Measurements from ENCODE around the gene KRT16.
"Not testable (repeated sequence)": the region's sequence is repeated elsewhere in the genome, so short reads cannot be mapped to it uniquely, and the experiment has no call there.

KRT16 gene

DNA sequence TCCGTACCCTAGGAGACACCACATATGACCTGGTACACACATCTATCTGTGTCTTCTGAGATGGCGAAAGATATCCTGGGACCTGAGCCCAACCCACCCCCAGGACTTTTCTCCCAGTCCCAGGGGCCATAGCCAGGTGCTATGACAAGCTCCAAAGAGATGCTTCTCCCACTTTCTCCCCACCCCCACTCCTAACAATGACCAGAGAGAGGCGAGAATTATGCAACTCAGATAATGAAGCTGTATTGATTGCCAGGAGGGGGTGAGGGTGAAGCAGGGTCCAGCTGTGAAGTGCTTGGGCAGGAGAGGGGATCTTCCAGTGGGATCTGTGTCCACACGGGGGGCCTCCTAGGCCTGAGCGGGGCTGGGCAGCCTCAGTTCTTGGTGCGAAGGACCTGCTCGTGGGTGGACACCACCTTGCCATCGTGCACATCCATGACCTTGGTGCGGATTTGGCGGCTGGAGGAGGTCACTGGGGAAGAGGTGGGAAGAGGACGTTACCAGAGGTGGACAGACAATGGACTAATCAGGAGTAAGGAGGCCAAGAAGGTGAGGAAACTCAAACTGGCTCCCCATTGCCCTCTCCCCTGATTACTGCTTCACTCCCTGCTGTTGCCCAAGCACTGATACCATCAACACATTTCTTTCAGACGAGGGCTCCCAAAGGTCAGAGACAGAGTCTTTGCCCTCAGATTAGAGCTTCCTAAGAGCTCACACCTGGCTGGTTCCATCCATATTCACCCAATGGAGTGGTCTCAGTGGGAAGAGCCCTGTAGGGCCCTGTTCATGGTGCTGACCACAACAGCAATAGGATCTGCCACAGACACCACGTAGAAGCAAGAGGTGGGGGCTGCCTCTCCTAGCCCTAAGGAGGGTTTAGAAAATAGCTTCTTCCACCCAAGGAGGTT lies 30.3 kb downstream of the KRT16 start:
- DNase-seq, result not testable (repeated sequence)

GRCh38 chr17:41581366-41582060 lies 31.1 kb downstream of the KRT16 start:
- DNase-seq, result no peak

DNA sequence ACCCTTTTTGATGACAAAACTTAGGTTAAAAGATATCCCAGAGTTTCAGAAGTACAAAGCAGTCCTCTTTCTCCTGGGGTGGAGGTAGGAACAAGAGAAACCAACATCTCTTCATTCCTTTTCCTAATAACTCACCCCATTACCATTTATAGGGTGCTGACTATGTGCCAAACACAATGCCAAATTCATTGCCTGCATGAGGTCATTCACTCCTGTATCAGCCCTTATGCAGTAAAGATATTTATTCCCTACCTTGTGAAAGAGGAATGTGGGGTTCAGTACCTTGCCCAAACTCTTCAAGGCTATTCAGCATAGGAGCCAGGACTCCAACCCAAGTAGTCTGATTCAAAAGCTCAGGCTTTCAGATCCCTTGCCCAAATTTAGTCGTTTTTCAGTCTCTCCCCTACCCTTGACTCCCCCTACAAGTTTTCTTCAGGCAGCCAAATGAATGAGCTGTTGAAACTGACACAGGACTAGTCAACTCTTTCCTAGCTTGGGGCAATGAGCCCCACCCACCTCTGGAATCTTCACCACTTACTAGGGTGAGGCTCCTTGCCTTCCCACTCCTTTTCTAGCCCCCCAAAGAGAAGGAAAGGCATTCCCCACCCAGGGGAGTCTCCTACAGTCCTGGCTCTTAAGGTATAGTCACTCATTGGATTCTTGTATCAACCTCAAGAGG lies 31.7 kb downstream of the KRT16 start:
- DNase-seq, result no peak

GRCh38 chr17:41580244-41580575 lies 32.4 kb downstream of the KRT16 start:
- DNase-seq, result no peak

- DNase-seq, result peak; percentile 85
These were observed 32.9 kb downstream of the KRT16 start for GRCh38 chr17:41579484-41580243.

DNA sequence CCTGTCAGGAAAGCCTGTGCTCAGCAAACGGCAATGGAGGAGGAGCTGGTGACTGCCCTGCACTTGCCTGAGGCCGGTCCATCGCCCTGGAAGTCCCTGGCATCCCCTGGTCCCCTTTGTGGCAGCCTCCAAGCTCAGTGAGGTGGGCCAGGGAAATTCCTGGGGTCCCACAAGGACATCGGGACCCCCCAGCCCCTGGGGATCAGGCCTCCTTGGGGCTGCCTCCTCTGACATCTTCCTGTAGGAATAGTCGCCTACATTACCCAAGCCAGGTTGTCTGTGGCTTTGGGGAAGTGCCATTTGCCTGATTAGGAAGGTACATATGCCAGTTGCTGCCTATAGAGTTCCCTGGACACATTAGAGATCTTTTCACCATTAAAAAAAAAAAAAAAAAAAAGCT lies 33.6 kb downstream of the KRT16 start:
- no peak for DNase-seq

GRCh38 chr17:41578538-41578937 lies 34.0 kb downstream of the KRT16 start:
- DNase-seq, result no peak

DNA sequence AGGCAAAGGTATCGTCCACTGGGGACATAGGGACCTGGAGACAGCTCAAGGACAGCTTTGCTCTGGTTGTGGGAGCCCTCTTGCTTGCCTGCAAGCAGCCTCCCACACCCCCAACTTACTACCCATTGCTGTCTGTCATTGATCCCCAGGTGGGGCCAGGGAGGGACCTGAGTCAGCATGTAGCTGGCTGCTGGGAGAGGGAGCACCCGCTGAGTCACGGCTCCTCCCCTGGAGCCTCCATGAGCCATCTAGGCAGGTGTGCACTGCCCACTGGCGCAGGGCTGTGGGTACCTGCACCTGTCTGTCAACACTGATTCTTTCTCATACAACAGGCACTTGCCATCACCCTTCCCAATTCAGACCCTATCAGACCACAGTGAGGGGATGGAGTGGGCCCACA lies 35.8 kb downstream of the KRT16 start:
- not testable (repeated sequence) for DNase-seq

DNA sequence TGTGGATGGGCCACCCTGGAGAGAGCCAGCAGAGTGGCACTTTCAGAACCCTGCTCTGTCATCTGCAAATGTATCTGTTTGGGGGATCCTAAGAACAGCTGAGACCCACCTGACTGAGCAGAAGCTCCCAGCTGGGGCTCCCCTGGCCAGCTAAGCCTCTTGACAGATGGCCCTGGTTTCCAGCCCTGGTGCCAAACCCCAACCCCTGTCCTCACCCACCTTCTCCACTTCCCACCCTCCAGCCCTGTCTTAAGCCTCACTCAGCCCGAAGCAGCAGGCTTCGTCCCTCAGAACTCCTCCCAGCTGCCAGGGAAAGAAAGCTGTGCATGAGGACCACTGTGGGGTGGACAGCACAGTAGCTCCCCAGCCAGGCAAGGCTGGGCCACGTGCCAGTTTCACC lies 37.2 kb downstream of the KRT16 start:
- DNase-seq, result no peak

DNA sequence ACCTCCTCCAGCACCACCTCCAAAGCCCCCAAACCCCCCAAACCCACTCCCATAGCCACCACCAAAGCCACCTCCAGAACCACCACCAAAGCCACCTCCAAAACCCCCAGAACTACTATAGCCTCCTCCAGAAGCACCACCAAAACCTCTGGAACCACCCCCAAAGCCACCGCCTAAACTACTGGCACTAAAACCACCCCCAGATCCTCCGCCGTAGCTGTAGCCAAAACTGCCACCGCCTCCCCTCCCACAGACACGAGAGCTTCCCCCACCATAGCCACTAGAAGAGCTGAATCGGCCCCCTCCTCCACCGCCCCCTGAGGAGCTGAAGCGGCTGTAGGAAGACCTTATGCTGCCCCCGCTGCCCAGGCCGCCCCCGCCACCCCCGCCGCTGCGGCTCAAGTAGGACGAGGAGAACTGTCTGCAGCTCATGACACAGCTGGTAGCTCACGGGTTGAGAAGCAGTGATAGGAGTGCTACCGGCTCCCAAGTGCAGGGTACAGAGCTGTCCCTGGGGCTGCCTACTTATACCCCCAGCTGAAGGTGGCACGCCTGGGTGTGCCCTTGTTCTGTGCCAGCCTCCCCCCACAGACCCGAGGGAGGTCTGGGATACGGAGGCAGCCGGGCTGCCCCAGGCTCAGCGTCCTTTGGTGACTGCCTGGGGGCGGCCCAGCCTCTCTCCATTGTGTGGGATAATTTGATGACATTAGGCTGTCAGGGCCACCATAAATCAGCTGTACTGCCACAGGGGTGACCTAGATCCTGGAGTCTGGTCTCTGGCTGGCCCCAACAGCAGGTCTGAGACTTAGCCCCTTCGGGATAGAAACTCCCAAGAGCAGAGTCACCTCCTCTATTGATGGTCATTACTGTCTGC lies 40.8 kb downstream of the KRT16 start, which contains the start of gene KRT9:
Gene KRT9 (minus strand): TSS at position 499 of the 874 bp plus-strand sequence. CDS start 67 bp downstream, at position 432.
- DNase-seq, result no peak

DNA sequence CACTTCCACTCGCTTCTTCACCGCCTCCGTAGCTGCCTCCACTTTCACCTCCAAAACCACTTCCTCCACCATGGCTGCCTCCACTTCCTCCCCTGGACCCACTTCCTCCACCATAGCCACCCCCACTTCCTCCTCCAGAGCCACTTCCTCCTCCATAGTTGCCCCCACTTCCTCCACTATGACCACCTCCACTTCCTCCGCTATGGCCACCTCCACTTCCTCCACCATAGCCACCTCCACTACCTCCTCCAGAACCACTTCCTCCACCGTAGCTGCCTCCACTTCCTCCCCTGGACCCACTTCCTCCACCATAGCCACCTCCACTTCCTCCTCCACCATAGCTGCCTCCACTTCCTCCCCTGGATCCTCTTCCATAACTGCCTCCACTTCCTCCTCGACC lies 45.2 kb downstream of the KRT16 start:
- DNase-seq, result no peak

DNA sequence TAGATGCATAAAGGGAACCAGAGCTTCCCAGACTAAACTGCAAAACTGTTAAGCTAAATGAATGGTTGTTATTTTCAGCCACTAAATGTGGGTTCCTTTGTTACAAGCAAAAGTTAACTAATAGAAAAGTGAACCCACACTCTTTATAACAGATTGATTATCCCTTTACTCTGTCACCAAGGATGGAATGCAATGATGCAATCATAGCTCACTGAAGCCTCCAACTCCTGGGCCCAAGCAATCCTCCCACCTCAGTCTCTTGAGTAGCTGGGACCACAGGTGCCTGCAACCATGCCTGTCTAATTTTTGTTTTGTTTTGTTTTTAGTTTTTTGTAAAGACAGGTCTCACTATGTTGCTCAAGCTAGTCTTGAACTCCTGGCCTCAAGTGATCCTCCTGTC lies 47.2 kb downstream of the KRT16 start:
- DNase-seq, result no peak

DNA sequence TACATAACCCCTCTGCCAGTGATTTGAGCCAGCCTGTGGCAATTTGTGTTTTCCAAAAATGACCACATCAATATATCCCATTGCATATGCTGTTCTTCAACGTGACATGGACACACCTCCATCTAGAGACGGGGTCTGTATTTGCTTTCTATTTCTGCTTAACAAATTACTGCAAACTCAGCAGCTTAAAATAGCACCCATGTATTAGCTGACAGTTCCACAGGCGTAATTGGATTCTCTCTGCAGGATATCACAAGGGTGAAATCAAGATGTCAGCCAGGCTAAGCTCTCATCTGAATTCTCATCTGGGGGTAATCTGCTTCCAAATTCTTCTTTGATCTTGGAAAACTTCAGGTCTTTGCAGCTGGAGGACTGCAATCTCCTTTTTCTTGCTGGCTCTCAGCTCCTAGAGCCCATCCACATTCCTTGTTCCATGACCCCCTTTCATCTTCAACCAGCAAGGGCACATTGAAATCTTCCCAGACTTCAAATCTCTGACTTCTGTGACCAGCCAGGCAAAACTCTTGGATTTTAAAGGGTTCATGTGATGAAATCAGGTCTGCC lies 48.9 kb downstream of the KRT16 start:
- DNase-seq, result no peak

DNA sequence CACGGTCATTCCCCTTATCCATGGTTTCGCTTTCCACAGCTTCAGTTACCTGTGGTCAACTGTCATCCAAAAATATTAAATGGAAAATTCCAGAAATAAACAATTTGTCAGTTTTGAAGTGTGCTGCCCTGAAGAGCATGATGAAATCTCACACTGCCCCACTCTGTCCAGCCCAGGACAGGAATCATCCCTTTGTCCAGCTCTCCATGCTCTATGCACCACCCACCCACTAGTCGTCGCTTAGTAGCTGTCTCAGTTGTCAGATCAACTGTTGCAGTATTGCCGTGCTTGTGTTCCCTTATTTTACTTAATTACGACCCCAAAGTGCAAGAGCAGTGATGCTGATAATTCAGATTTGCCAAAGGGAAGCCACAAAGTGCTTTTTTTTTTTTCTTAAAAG lies 51.0 kb downstream of the KRT16 start:
- no peak for DNase-seq
